SIG-M5 (cell line): ENCODE measurements around the gene SH3TC1.

Experiments used
- DNase-seq: peaks from one replicate; lab custom pipeline; 2025; lab: John Stamatoyannopoulos, UW

Gene SH3TC1

GRCh38 chr4:8180310-8181093, 18.6 kb upstream of the SH3TC1 start:
- DNase-seq, result no peak

GRCh38 chr4:8181119-8181518, 18.0 kb upstream of the SH3TC1 start:
- DNase-seq, result no peak

GRCh38 chr4:8181844-8182243, 17.2 kb upstream of the SH3TC1 start:
- no peak for DNase-seq

- DNase-seq, result no peak
Observed at GRCh38 chr4:8182294-8182693, 16.8 kb upstream of the SH3TC1 start.

GRCh38 chr4:8182858-8183725, 16.0 kb upstream of the SH3TC1 start:
- DNase-seq, result no peak

DNA sequence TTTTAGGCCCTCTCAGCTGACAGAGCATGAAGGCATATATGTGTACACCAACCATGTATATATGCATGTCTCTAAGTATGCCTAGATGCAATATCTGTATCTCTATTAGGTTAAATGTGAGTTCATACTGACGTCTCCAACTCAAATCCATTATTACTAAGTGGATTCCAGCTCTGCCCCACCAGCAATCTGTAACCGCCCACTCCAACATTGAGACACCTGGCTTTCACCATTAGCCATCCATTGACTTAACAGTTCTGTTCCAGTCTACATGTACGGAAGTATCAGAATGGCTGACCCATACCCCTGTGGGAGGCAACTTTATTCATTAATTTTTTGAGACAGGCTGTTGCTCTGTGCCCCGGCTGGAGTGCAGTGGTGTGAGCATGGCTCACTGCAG, 15.0 kb upstream of the SH3TC1 start:
- DNase-seq, result no peak

DNA sequence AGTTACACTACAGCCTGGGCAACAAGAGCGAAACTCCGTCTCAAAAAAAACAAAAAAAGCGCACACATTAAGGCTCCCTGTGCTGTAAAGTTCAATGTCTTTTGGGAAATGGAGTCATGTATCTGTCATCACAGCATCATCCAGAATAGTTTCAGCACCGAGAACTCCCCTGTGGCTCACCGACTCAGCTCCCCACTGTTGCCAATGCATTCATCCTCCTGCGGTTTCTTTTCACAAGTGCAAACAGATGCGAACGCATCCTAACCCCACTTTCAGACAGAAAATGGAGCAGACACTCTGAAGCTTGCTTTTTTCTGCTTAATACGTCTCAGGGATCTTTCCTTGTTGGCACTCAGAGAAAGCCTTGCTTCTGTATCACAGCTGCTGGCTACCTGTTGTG, 13.8 kb upstream of the SH3TC1 start:
- no peak for DNase-seq

GRCh38 chr4:8185930-8186329, 13.2 kb upstream of the SH3TC1 start:
- no peak for DNase-seq

GRCh38 chr4:8188085-8188484, 11.0 kb upstream of the SH3TC1 start:
- no peak for DNase-seq

- no peak for DNase-seq
Observed at GRCh38 chr4:8188743-8189550, 10.1 kb upstream of the SH3TC1 start.

- no peak for DNase-seq
Observed at GRCh38 chr4:8189551-8190466, 9.3 kb upstream of the SH3TC1 start.

DNA sequence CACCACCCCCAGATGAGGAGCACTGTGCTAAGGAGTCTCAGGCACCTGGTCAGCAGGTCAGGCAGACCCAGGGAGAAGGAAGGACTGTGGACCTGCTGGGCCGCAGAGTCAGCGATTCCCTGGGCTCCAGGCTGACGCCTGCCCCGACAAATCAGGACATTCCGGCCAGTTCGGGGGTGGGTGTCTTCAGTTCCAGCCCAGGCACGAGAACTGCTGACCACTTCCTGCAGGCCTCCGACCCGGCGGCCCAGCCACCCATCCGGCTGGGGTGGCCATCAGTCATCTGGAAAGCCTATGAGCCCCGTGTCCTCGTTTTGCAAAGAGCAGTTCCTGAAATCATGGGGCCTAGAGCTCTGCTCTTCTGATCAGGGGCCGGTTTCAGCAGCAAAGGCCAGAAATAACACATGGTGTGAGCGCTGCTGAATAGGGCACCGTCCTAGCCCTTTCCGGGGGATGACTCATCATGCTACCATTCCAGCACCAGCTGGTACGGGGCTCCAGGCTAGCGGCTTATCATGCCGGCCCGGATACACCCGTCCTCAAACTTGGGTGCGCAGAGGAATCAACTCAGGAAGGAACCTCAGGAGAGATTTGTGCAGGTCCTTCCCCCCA, 7.8 kb upstream of the SH3TC1 start:
- DNase-seq, result no peak

GRCh38 chr4:8192748-8193738, 6.0 kb upstream of the SH3TC1 start:
- no peak for DNase-seq

DNA sequence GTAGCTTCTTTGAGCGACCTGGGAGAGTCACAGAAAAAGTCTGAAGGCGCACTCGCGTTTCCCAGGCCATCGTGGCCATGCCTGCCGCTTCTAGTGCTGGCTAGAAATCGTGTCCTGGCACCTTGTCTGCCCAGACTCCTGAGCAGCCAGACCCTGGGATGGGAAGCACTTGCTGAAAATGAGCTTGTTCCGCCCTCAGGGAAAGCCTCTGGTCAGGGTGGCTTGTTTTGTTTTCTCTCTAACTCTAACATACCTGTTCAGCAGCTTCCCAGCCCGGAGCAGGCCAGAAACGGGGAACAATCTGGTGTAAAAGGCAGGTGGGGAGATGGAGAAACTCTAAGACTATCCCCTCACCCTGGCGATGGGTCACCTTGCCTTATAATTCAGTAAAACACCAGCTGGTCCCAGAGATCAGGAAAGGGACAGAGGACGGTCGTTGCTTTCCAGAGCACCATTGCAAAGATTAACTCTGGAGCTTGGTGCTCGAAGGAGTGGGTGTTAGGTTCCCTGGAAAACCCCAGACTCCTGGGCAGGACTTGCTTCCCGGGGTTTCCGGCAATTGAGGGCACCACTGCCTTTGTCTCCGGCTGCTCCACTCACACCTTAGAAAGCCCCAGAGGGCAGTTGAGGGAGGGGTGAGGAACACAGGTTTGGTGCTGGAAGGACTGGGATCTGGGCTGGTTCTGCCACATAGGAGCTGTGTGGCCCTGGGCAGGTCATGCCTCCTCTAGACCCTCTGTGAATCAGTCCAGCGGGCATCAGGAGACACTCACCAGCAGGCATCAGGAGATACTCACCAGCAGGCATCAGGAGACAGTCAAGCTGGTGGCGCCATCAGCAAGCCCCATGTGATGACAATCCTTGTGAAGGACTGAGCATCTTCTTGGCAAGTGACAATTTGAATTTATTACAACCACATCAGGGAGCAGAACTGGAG, 4.5 kb upstream of the SH3TC1 start:
- no peak for DNase-seq

GRCh38 chr4:8195431-8195830, 3.7 kb upstream of the SH3TC1 start:
- no peak for DNase-seq

- no peak for DNase-seq
Observed at GRCh38 chr4:8195841-8196458, 3.1 kb upstream of the SH3TC1 start.

DNA sequence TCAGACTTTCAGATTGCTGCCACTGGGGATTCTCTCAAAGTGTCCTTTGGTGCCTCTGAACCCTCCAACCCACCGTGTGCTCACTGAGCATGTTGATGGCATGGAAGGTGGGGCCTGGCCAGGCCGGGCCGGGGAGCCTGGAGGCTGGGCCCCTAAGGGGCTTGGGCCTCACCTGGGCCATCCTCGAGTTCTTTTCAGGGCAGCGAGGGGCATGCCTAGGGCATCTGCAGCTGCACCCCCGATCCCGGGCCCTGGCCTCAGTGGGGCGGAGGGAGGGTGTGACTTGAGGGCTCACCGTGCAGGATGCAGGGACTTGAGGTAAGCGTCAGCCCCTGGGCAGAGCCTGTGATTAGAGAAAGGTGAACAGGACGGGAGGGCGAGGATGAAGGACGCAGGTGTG, 1.6 kb upstream of the SH3TC1 start:
- no peak for DNase-seq
